ELF-1 (cell line): Measurements from ENCODE around the gene MCF2L.

Experiments used
- DNase-seq: peaks from one replicate; pipeline ENCODE4 v3.0.0-alpha.2; 2016; ENCODE audit warnings: low read depth, low spot score

Gene MCF2L

GRCh38 chr13:113032291-113032690 is 63.3 kb downstream of the MCF2L start:
- no peak for DNase-seq

DNA sequence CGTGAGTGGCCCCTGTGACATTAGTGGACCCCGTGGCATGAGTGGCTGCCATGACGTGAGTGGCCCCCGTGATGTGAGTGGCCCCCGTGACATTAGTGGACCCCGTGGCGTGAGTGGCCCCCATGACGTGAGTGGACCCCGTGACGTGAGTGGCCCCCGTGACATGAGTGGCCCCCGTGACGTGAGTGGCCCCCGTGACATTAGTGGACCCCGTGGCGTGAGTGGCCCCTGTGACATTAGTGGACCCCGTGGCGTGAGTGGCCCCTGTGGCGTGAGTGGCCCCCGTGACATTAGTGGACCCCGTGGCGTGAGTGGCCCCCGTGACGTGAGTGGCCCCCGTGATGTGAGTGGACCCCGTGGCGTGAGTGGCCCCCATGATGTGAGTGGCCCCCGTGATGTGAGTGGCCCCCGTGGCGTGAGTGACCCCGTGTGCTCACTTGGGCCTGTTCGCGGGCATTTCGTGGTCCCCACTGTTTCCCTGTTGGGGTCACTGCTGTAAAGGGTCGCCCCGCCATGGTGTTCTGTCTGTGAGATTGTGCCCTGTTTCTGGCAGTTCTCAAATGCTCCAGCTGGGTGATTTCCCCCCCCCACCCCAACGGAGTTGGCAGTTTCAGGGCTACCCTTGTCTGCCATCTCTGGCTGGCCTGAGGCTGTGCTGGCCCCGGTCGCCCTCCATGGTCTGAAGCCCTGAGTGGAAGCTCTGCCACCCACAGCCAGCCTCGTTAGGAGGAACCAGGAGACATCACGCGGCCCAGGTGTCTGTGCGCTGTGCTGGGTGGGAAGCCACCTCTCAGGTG is 64.2 kb downstream of the MCF2L start:
- DNase-seq = no peak

DNA sequence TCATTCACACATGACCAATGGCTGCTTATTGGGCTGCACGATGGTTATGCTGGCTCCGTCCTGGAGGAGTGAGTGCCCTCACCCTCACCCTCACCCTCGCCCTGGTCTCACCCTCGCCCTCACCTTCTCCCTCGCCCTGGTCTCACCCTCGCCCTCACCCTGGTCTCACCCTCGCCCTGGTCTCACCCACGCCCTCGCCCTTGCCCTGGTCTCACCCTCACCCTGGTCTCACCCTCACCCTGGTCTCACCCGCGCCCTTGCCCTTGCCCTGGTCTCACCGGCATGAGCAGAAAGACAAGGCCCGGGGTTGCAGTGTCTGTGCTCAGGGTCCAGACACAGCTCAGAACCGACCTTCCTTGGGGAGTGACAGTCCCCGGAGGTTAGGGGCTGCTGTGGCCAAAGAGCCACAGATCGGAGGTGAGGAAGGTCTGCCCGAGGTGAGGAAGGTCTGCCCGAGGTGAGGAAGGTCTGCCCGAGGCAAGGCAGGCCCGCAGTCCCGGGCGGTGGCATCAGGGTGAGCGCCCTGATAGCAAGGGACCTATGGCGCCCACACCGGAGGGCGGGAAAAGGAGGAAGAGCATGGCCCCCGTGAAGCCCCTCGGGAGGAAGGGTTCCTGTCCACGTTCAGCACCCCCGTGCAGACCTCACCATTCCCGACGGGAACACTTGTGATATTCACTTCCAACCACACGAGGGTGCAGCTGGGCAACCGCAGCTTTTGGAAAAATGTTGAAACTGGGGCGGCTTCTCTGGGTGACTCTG is 65.6 kb downstream of the MCF2L start:
- peak; percentile 69 for DNase-seq

DNA sequence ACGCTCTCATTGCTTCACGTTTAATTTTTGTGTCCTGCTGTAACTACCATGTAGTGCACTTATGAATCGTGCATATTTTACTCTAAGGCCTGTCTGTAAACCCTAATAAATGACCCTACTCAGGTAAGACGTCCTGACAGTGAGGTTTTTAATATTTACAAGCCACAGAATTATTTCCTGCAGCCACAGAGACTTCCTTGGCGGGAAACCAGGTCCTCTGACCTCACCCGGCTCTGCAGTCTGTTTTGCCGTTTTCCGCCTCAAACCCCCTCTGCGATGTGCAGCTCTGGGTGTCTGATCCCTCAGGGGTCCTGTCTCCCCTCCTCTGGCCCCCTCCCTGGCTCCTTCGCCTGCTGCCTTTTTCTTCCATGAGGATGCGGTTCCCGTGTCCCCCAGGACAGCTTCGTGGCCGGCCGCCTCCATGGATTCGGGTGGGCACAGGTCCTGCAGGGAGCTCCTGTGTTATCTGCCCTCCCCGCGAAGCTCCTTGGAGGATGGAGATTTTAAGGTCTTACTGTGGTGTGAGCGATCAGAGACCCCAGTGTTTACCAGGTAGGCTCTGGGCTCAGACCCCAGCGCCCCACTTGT is 66.3 kb downstream of the MCF2L start:
- DNase-seq = no peak

GRCh38 chr13:113036401-113036800 is 67.4 kb downstream of the MCF2L start:
- DNase-seq = no peak

DNA sequence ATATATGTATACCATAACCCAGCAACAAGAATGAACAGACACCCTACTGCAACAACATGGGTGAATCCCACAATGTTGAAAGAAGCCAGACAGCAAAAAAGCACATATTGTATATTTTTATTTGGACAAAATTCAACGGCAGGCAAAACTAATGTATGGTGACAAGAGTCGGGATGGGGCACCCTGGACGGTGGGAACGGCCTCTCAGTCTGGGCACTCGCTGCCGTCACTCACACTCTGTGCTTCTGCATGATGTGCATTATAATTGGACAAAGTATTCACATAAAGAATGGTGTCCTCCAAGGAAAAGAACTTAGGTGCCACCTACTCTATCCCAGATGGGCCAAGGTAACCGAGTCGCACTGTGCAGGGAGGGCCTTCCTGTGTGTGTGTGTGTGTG is 71.0 kb downstream of the MCF2L start:
- no peak for DNase-seq

- DNase-seq = no peak
Observed at GRCh38 chr13:113040597-113041292, 71.7 kb downstream of the MCF2L start.

DNA sequence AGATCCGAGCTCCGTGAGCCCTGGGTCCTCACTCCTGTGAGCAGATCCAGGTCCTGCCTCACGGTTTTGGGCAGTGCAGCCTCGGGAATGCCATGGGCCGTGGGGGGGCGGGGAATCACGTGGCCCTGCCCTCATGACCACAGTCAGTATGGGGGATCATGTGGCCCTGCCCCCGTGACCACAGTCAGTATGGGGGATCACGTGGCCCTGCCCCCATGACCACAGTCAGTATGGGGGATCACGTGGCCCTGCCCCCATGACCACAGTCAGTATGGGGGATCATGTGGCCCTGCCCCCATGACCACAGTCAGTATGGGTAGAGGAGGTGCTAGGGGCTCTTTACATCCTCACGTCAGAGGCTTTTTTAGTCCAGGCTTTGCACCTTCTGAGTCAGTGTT is 72.3 kb downstream of the MCF2L start:
- DNase-seq = no peak

- DNase-seq = no peak
Observed at GRCh38 chr13:113041896-113042295, 72.9 kb downstream of the MCF2L start.

DNA sequence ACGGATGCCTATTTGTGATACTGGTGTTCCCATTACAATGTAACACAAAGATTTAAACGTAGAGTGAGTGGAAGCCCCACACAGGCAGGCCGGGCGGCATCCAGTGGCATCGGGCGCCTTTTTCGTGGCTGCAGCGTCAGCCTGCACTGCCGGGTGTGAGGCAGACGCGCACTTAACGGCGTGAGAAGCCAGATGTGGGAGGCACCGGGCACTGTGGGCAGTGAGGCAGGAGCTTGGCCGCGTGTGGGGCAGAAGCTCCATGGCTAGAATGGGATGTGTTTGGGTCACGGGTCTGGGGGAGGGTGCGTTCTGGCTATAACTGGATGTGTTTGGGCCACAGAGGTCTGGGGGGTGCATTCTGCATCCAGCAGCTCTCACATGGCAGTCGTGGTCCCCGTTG is 73.4 kb downstream of the MCF2L start:
- no peak for DNase-seq

- DNase-seq = no peak
Observed at GRCh38 chr13:113043001-113043630, 74.1 kb downstream of the MCF2L start.

DNA sequence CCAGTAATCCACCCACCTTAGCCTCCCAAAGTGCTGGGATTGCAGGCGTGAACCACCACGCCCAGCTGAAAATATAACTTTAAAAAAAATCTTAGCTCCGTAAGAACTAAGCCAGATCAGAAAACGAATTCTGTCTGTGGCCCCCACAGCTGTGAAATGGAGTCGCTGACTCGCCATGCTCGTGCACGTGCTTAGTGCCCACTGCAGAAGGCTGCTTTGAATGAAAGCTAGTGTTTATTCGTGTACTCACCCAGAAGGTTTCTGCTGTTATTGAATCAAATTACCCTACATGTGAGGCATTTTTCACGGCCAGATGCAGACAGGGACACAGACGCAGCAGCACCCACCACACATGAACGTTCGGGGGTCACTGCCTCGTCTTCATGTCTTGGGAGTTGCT is 74.9 kb downstream of the MCF2L start:
- no peak for DNase-seq

GRCh38 chr13:113044391-113045114 is 75.5 kb downstream of the MCF2L start:
- DNase-seq = no peak

DNA sequence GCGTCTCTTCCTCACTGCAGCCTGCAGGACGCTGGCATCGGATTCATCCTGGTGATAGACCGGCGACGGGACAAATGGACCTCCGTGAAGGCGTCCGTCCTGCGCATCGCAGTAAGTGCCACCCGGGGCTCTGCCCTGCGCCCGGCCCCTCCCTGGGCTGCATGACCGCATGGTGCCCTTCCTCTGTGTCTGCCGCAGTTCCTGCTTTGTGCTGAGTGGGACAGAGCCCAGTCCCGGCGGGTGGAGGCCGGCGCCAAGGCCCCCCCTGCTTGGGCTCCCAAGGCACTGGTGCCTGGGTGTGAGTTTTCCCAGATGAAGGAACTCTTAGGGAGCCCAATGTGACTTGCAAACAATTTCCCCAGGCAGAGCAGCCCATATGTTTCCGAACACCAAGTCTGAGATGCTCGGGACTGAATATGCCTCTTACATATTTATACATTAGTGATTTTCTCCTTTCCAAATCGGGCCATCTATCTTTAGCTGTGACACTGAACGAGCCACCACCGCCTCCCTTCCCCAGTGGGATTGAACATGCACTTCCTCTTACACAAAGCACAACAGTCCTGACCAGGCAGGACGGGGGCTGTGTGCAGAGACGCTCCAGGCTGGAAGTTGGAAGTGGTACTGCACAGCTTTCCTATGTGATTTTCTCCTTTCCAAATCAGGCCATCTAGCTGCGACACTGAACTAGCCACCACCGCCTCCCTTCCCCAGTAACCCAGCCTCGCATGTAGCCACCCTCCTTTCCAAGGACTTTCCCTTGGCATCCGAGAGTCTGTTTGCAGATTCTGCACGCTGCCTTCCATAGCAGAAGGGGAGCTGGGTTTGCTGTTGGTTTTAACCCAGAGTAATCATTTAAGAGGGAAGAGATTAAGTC is 76.5 kb downstream of the MCF2L start:
- DNase-seq = no peak

DNA sequence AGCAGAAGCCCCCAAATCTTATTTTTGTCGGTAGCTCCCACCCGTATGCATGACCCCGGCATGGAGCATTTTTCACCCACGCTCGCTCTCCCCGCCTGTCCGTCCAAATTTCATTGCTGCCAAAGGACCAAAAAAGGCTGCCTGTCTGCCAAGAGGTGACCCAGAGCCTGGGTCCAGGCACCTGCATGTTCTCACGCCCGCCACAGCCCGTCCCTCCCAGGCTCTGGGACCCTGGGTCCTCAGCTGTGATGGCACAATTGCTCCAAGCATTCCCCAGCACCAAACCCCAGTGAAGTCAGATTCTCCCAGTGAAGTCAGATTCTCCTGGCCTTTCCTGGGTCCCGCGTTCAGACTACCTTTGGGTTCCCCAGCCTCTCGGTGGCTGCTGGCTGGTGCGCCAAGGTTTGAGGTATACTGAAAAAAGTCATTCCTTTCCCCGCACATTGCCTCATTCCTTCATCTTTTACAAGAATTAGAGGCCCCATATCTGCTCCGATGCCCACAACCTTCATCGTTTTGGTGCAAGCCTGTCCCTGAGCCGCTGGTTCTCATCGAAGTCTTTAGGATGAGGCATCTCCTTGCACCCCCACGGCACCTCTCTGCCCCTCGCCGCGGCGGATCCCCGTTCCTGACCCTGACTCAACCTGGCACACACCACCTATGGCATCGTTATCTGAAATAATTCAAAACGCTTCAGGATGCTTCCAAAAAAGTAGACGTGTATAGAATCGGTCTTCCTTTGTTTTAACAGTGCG is 77.3 kb downstream of the MCF2L start:
- no peak for DNase-seq

- no peak for DNase-seq
Observed at GRCh38 chr13:113046883-113047244, 77.8 kb downstream of the MCF2L start.

GRCh38 chr13:113047587-113047986 is 78.6 kb downstream of the MCF2L start:
- DNase-seq = no peak

- no peak for DNase-seq
Observed at GRCh38 chr13:113048766-113049165, 79.8 kb downstream of the MCF2L start.

DNA sequence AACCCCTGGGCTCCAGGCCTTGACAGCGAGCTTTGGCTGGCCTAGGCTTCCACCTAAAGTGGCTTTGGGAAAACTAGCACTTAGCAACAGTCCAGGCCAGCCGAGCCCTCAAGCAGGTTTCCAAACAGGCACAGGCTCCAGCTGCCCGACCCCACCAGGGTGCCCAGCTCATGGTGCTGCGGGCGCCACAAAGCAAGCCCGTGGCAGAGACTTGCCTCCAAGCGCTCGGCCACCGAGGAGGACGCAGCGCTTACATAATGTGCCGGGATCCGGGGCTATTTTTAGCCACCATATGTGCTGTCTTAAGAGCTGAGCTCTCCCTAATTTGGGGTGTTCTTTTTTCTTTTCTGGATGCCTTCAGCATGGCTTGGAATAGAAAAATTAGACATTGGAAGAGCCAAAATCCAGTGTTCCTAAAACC is 80.5 kb downstream of the MCF2L start:
- no peak for DNase-seq
